Measurements from ENCODE around the gene TRIM37.
A peak's percentile ranks its signal among the peaks of the same experiment; 100 is the strongest.

Gene TRIM37

DNA sequence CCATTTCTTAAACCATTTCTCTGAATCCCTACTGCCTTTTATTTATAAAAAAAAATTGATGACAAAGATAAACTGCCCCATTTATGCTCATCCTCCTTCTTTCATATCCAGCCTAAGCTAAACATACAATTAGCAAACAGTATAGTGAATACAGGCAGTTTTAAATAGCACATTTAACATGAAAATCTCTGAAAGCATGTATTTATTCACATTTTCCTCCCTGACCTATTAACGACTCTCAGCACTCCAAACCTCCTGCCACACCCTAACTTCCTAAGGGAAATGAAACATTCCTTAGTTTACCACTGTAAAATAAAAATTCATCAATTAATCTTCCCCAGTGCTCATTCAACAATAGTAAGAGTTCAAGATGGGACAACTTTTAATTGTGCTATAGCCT, 56.9 kb downstream of the TRIM37 start:
- DNase-seq (ENCODE audit: insufficient read length, low spot score) (no peak), FAIRE-seq (no peak)

- DNase-seq (ENCODE audit: insufficient read length, low spot score) (no peak), FAIRE-seq (no peak)
These were observed 59.1 kb downstream of the TRIM37 start for GRCh38 chr17:59047616-59048015.

DNA sequence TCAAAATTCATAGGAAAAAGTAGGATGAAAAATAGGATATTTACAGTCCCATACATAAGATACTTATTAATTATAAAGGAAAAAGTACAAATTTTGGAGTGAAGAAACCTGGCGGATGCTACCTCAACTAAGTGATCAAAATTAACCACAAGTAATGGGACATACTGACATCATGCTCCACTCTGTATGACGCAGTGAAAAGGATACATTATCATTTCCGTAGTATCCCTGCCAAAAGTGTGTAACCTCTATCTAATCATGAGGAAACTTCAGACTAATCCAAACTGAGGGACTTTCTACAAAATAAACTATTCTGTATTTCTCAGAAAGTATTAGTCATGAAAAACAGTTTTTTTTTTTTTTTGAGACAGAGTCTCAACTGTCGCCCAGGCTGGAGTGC, 60.5 kb downstream of the TRIM37 start:
- FAIRE-seq: no peak
- no peak for DNase-seq (ENCODE audit: insufficient read length, low spot score)

- DNase-seq (ENCODE audit: insufficient read length, low spot score) (no peak), FAIRE-seq (no peak)
These were observed 67.9 kb downstream of the TRIM37 start for GRCh38 chr17:59038734-59039133.

GRCh38 chr17:59037960-59038359, 68.7 kb downstream of the TRIM37 start:
- no peak for DNase-seq (ENCODE audit: insufficient read length, low spot score)
- no peak for FAIRE-seq

DNA sequence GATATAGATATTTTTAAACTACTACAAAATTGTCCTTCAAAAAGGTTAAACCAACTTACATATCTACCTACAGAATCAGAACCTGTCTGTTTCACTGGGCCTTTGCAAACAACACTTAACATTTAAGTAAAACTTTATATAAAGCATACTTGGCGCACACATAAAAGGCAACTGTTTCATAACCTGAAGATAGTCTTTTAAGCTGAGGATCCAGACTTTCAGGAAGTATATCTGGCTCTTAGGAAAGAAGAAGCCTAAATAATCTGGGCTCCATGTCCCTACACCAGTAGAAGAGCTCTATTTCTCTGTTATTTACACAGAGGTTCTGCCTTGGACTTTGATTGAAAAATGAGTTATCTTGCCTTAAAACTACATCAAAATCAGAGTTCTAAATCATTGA, 75.9 kb downstream of the TRIM37 start:
- DNase-seq (ENCODE audit: insufficient read length, low spot score) (no peak), FAIRE-seq (no peak)

DNA sequence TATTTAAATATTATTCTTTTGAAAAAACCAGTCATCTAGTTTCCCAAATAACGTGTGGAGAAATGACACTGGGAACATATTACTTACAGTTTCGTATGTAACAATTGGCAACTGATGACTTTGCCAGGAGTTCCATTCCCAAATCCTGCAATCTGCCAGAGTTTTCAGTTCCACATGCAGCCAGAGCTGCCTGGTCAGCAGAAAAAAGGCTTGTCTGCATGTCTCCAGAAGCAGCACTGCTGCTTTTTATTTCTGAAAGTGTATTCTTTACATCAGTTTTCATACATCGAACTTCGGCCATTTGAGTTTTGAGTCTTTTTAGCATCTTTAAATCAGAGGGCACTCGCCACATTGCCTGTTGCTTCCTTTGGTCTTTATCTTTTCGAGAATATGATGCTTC, 78.4 kb downstream of the TRIM37 start:
- no peak for FAIRE-seq

GRCh38 chr17:59027750-59028149, 78.9 kb downstream of the TRIM37 start:
- DNase-seq (ENCODE audit: insufficient read length, low spot score): no peak
- no peak for FAIRE-seq

More for the DNA sequence above, 78.4 kb downstream of the TRIM37 start:
- no peak for DNase-seq (ENCODE audit: insufficient read length, low spot score)

- no peak for FAIRE-seq
These were observed 80.3 kb downstream of the TRIM37 start for GRCh38 chr17:59026176-59026939.

DNA sequence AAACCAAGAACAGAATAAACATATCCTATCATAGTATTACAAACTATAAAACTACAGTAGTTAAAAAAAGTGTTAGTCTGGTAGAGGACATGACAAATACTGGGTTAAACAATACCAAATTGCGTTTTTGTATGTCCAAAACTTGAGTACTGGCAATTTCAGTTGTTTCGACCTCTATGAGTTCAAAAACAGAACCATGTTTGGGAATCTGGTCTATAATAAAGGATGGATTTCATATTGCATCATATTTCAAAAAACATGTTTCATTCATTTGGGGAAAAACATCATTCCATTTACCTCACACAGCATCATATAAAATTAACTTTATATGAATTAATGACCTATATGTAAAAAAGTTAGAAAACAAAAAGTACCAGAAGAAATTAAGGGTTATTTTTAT, 81.8 kb downstream of the TRIM37 start:
- FAIRE-seq: no peak
- no peak for DNase-seq (ENCODE audit: insufficient read length, low spot score)

More at GRCh38 chr17:59026176-59026939, 80.3 kb downstream of the TRIM37 start:
- no peak for DNase-seq (ENCODE audit: insufficient read length, low spot score)

DNA sequence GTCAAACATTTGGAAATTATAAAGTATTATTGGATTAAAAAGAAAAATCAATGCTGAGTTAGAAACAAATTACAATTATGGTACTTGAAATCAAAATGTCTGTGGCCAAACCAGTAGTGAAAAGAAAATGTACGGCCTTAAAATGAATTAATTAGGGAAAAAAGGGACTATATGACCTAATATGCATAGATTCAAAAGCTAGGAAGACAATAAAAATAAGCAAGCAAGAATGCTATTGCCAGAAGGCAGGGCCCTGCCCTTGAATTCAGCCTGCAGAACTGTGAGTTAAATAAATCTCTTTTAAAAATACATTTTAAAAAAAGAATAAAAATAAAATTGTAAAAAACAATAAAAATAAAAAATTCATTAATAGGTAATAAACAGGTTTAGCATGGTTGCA, 88.7 kb downstream of the TRIM37 start:
- DNase-seq (ENCODE audit: insufficient read length, low spot score) (no peak), FAIRE-seq (no peak)

DNA sequence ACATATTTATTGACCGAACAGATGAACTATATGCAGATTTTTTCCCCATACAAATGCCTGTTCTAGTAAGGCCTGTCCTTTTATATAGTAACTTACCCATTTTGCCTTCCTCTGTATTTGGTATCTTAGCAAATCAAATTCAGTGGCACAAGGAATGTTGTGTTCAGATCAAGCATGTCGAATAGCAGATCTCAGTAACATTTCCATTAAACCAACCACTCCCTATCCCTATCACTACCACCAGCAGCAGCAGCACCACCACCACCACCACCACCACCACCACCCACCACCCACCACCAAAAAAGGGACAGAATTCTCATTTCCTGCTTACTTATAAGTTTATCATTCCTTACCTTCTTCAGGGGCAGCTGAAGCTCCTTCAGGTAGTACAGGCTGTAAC, 94.7 kb downstream of the TRIM37 start:
- FAIRE-seq: no peak
- DNase-seq (ENCODE audit: insufficient read length, low spot score): no peak

DNA sequence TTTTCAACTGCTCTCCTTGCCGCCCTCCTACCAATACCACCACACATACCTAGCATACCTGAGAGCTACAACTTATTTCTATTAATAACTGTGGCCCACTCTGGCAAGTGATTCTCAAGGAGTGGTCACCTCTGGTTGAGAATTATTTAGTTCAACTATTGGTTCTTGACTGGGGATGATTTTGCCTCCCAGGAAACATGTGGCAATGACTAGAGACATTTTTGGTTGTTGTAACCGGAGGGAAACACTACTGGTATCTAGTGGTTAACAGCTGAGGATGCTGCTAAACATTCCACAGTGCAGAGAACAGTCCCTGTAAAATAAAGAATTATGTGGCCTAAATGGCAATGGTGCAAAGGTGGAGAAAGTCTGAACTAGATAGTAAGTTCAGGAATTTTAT, 96.7 kb downstream of the TRIM37 start:
- DNase-seq (ENCODE audit: insufficient read length, low spot score) (no peak), FAIRE-seq (no peak)

GRCh38 chr17:59008737-59009136, 97.9 kb downstream of the TRIM37 start:
- DNase-seq (ENCODE audit: insufficient read length, low spot score) (no peak), FAIRE-seq (no peak)

DNA sequence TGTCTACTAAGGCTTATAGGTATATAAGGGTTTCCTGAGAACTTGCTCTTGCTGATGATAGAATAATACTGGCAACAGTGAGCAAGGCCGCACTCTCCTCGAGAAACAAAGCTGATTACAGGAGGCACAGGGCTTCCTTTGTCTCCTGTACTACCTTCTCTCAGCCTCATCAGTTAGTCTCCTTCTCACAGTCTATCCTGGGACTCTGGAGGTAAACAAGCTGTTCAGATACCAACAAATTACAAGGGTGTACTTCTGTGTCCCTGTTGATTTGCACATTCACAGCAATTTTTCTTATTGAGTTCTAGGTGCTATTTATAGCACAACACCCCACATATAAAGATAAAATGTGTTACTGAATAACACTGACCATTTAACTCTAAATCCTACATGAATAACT, 98.7 kb downstream of the TRIM37 start:
- no peak for DNase-seq (ENCODE audit: insufficient read length, low spot score)
- FAIRE-seq: no peak

GRCh38 chr17:59004338-59005111, 102.2 kb downstream of the TRIM37 start:
- peak; percentile 36 for DNase-seq (ENCODE audit: insufficient read length, low spot score)
- peak; percentile 97 for FAIRE-seq

DNA sequence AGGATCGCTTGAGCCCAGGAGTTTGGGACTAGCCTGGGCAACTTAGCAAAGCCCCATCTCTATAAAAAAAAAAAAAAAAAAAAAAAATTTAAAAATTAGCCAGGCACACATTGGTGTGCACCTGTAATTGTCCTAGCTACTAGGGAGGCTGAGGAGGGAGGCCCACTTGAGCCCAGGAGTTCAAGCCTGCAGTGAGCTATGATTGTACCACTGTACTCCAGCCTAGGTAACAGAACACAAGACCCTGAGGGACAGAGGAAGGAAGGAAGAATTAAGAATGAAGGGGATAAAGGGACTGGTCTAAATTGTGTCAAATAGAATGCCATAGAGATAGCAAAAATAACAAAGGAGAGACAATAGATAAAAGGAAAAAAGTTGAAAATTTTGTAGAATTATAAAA, 102.8 kb downstream of the TRIM37 start:
- no peak for FAIRE-seq
- DNase-seq (ENCODE audit: insufficient read length, low spot score): no peak

DNA sequence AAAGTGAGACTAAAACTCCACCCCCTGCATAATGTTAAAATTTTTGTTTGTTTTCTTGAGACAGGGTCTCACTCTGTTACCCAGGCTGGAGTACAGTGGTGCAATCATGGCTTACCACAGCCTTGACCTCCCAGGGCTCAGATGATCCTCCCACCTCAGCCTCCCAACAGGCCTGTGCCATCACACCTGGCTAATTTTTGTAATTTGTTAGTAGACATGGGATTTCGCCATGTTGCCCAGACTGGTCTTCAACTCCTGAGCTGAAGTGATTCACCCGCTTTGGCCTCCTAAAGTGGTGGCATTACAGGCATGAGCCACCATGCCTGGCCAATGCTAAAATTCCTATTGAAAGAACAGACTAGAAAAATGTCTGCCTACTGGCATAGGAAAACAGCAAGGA, 103.8 kb downstream of the TRIM37 start:
- peak; percentile 37 for FAIRE-seq

DNA sequence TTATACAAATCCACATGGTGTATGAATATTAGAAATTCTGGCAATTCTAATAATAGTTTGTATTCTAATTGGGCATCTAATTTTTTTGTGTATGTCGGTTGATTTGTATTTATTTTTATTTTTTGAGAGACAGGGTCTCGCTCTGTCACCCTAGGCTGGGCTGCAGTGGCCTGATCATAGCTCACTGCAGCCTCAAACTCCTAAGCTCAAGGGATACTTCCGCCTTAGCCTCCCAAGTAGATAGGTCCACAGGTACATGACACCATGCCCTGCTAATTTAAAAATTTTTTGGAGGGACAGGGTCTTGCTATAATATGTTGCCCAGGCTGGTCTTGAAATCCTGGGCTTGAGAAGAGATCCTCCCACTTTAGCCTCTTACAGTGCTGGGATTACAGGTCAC, 104.6 kb downstream of the TRIM37 start:
- DNase-seq (ENCODE audit: insufficient read length, low spot score) (no peak), FAIRE-seq (peak; percentile 42)

More for the DNA sequence above, 103.8 kb downstream of the TRIM37 start:
- no peak for DNase-seq (ENCODE audit: insufficient read length, low spot score)

- peak; percentile 99 for FAIRE-seq
These were observed 105.4 kb downstream of the TRIM37 start for GRCh38 chr17:59001158-59001814.

DNA sequence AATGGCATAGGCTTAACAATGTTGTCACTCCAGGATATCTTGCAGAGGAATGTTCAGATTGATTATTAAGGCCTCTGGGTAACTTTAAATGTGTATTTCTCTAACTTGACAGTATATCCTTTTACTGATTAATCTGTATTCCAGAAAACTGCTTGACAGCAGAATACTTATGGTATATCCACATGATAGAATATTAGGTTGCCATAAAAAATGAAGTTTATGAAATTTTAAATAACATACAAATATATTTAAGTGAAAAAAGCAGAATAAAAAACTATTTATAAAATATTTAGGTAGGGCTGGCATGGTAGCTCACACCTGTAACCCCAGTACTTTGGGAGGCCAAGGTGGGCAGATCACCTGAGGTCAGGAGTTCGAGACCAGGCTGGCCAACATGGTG, 106.7 kb downstream of the TRIM37 start:
- no peak for FAIRE-seq
- DNase-seq (ENCODE audit: insufficient read length, low spot score): no peak

More at GRCh38 chr17:59001158-59001814, 105.4 kb downstream of the TRIM37 start:
- peak; percentile 50 for DNase-seq (ENCODE audit: insufficient read length, low spot score)
